OCI-LY3 (cell line): Measurements from ENCODE around the gene ITPKB.

Experiments
- CTCF ChIP-seq: fragments of 200-600, 300-600 bp; sonication (generic); IDR thresholded peaks from 2 replicates; pipeline ENCODE4 v1.5.1; 2014; ENCODE audit warnings: antibody characterized with exemption, low read length, low read depth
- EZH2phosphoT487 ChIP-seq: fragments of 200-600 bp; shearing (Covaris generic); IDR thresholded peaks from 2 replicates; pipeline ENCODE4 v1.6.1; 2018; ENCODE audit warnings: antibody characterized with exemption, mixed run types, low read depth

GRCh38 chr1:226670073-226670472 is 69.0 kb downstream of the ITPKB start:
- TF ChIP-seq CTCF (no peak), EZH2phosphoT487 (no peak)
